Measurements from ENCODE around the gene KRTAP19-5.
A peak's percentile ranks its signal among the peaks of the same experiment; 100 is the strongest.
"Not testable (repeated sequence)": the region's sequence is repeated elsewhere in the genome, so short reads cannot be mapped to it uniquely, and the experiment has no call there.

The KRTAP19-5 gene

DNA sequence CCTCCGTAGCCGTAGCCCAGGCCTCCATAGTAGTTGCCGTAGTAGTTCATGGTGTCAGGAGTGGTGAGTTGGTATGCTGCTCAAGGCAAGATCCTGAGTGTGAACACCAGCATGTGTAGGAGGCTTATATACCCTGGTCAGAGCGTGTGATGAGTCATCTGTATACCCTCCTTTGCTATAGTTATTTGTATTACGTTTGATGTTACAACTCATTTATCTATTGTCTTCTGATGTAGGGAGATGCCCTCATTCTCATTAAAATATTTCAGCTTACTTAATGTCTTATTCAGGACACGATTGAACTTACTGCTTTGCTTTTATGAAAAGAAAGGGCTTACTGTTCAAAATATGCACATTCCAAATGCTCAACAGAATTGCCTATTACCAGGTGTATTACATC, at the start of gene KRTAP19-5:
Gene KRTAP19-5, minus strand, starts transcription at position 101 of the 400 bp plus-strand sequence. Its CDS starts 51 bp downstream, at position 50.
- DNase-seq, result no peak

- DNase-seq, result no peak
These were observed 39.8 kb upstream of the KRTAP19-5 start, which contains the start of gene KRTAP19-6 for GRCh38 chr21:30541764-30542163. KRTAP19-6 (minus strand) TSS chr21:30541864; CDS start chr21:30541833, 31 bp downstream.

DNA sequence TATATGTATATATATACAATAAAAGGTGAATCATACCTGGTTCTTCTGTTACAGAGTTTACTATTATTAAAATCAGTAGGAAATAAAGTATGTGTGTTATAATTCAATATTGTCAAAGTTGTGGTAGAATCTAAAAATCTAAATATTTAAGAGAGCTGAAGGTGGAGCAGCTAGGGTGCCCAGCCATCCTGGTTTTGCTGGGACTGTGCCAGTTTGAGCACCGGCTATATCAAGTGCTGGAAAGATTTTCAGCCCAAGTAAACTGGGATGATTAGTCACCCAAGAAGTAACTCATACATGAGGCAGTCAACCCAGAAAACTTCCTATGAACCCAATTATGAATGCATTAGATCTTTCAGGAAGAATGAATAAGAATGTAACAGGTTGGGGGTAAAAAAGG, 16.9 kb upstream of the KRTAP19-5 start:
- DNase-seq, result no peak

GRCh38 chr21:30515681-30516080, 13.7 kb upstream of the KRTAP19-5 start:
- DNase-seq, result no peak

- not testable (repeated sequence) for DNase-seq
These were observed 3.8 kb upstream of the KRTAP19-5 start for GRCh38 chr21:30505621-30506205.

GRCh38 chr21:30497065-30497464, 4.9 kb downstream of the KRTAP19-5 start, which contains the start of gene KRTAP19-4:
KRTAP19-4 (minus strand) TSS chr21:30497165; CDS start chr21:30497110, 55 bp downstream.
- no peak for DNase-seq

GRCh38 chr21:30491963-30492428, 9.9 kb downstream of the KRTAP19-5 start, which contains the start of gene KRTAP19-3:
KRTAP19-3 (minus strand) TSS chr21:30492013; CDS start chr21:30491957, 56 bp downstream.
- DNase-seq, result no peak

GRCh38 chr21:30487336-30487735, 14.6 kb downstream of the KRTAP19-5 start, which contains the start of gene KRTAP19-2:
KRTAP19-2 (minus strand) TSS chr21:30487436; CDS start chr21:30487348, 88 bp downstream.
- DNase-seq, result no peak

DNA sequence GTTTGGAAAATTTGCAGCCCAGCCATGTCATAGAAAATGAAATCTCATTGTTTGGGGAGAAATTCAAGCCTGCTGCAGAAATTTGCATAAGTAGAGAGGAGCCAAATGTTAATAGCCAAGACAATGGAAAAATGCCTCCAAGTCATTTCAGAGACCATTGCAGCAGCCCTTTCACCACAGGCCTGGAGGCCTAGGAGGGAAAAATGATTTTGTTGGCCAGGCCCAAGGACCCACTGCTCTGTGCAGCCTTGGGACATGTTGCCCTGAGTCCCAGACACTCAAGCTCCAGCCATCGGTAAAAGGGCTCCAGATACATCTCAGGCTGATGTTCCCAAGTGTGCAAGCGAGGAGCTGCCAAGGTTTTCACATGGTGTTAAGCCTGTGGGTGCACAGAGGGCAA, 15.8 kb downstream of the KRTAP19-5 start:
- no peak for DNase-seq

- DNase-seq, result no peak
These were observed 19.8 kb downstream of the KRTAP19-5 start for GRCh38 chr21:30482130-30482529.

DNA sequence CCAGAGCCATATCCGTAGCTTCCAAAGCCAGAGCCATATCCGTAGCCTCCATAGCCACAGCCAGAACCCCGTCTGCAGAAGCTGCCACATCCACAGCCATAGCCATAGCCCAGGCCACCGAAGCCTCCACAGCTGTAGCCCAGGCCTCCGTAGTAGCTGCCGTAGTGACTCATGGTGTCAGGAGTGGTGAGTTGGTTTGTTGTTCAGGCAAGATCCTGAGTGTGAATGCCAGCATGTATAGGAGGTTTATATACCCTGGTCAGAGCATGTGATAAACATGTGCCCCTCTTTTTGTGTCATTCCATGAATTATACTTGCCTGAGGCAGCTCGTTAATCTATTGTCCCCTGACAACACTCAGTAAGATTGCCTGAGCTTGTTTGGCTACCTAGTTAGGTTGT, 21.8 kb downstream of the KRTAP19-5 start, which contains the start of gene KRTAP19-1:
Gene KRTAP19-1, minus strand, starts transcription at position 223 of the 400 bp plus-strand sequence. Its CDS starts 50 bp downstream, at position 173.
- DNase-seq, result no peak

GRCh38 chr21:30479259-30479658, 22.7 kb downstream of the KRTAP19-5 start:
- DNase-seq, result no peak

DNA sequence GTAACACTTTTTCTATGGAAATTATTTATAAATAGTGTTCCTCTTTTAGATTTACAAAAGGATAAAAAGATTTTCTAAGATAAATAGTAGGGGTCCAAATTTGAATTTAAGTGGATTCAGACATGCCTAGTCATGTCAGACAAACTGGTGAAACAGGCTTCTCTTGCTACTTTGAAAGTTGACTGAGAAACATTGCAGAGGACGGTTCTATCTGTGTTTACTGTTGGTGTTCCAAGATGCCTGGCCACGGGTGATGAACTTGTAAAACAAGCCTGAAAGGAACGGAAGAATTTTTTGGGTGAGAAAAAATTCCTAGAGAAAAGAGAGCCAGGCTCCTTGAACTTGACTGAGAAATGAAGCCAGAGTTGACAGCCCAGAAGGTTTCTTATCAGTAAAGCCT, 23.9 kb downstream of the KRTAP19-5 start:
- DNase-seq, result no peak

GRCh38 chr21:30468900-30469714, 32.8 kb downstream of the KRTAP19-5 start:
- no peak for DNase-seq

GRCh38 chr21:30463713-30464112, 38.2 kb downstream of the KRTAP19-5 start:
- peak; percentile 2 to 14 for DNase-seq
